ENCODE measurements around the gene PSKH1. TPM values are rescaled to one million over a fixed set of nuclear protein-coding genes. Genes with fewer than 3 reads are reported as not detected.

Gene PSKH1
- total and polyA plus RNA-seq, 8 donors = 12.7 to 17.7 (median 15.5) TPM

DNA sequence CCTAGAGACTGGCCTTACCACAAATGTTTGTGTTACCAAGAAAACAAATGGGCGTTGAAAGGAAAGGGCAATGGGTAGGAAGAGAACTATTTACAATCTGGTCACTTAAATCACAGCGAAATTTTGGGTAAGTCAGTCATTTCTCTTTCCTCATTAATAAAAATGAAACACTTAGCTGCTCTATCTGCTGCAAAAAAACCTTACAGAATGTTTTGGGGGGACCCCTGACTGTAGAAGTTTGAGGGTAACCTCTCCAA is 47.1 kb upstream of the PSKH1 start:
- TF ChIP-seq, protein P1, sequence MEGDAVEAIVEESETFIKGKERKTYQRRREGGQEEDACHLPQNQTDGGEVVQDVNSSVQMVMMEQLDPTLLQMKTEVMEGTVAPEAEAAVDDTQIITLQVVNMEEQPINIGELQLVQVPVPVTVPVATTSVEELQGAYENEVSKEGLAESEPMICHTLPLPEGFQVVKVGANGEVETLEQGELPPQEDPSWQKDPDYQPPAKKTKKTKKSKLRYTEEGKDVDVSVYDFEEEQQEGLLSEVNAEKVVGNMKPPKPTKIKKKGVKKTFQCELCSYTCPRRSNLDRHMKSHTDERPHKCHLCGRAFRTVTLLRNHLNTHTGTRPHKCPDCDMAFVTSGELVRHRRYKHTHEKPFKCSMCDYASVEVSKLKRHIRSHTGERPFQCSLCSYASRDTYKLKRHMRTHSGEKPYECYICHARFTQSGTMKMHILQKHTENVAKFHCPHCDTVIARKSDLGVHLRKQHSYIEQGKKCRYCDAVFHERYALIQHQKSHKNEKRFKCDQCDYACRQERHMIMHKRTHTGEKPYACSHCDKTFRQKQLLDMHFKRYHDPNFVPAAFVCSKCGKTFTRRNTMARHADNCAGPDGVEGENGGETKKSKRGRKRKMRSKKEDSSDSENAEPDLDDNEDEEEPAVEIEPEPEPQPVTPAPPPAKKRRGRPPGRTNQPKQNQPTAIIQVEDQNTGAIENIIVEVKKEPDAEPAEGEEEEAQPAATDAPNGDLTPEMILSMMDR (IDR thresholded peaks at IDR 0.05) = no peak
- peak overlapping the region; percentile 92 to 97 (median 92) for H3K27ac ChIP-seq
- H3K27me3 ChIP-seq = no peaks in the 10 kb centered on the region
- peaks cover 14 to 35% (median 19%) of the 10 kb centered on the region in 3 donors for H3K4me1 ChIP-seq
- FAIRE-seq (no peak), ATAC-seq (no peak), DNase-seq (no peak)
- intact Hi-C loops (cut with DNase I) = no loop called here
- H3K9me3 ChIP-seq = no peaks in the 10 kb centered on the region
- 10% methylated on average over 2 of the region's 2 CpGs for WGBS, 2 donors
- peak overlapping the region; percentile 73 to 100 (median 88) for H3K4me3 ChIP-seq
- no peaks in the 10 kb centered on the region for H3K36me3 ChIP-seq

DNA sequence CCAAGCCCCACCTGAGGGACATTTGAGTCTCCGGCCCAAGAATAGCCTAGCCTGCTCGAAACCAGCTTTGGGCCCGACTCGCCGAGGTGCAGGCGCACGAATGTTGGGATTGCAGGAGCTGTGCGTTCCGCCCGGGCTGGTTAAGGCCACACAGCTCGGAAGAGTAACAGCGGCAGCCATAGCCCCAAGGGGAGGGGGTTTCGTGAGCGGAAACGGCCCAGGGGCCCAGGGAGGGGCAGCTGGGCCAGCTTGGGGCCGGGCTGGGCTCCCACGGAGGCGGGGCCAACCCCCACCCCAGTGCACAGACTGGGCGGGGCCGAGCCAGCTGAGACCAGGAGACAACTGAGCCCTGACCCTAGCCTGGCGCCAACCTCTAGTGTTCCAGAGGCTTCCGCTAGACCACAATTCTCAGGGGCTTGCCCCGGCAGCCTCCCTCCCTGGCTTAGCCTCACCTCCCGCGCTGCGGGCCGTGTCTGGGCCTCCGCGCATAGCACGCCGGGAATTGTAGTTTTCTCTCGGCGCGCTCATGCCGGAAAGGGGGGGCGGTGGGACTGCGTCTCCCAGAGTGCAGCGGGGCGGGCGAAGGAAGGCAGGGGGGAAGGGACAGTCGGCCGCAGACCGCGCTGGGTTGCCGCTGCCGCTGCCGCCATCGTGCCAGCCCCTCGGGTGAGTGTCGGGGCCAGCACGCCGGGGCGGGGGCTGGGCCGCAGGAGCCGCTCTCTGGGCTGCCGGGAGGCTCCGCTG is 46.6 kb upstream of the PSKH1 start, which contains the start of gene NUTF2:
TSS of gene NUTF2 (plus strand) at position 614 of the 744 bp plus-strand sequence. CDS start 18,198 bp downstream, outside the sequence.
- Histone ChIP-seq H3K27me3 (no peaks in the 10 kb centered on the region), H3K36me3 (no peaks in the 10 kb centered on the region), H3K9me3 (no peaks in the 10 kb centered on the region), H3K4me3 (peak within 1 kb of the TSS; percentile 73 to 100 (median 88)), H3K27ac (peak within 1 kb of the TSS; percentile 92 to 97 (median 92)), H3K4me1 (peaks cover 14 to 33% (median 19%) of the 10 kb centered on the region in 3 donors)
- ATAC-seq (peak; percentile 82 to 88 (median 84)), FAIRE-seq (no peak), DNase-seq (peak; percentile 95 to 98 (median 96))
- TF ChIP-seq, protein P1 (IDR thresholded peaks at IDR 0.05) = no peak
- intact Hi-C loops (cut with DNase I) = no loop called here
- WGBS, 2 donors = 0 to 1% methylated on average over 43 to 57 of the region's 57 CpGs

DNA sequence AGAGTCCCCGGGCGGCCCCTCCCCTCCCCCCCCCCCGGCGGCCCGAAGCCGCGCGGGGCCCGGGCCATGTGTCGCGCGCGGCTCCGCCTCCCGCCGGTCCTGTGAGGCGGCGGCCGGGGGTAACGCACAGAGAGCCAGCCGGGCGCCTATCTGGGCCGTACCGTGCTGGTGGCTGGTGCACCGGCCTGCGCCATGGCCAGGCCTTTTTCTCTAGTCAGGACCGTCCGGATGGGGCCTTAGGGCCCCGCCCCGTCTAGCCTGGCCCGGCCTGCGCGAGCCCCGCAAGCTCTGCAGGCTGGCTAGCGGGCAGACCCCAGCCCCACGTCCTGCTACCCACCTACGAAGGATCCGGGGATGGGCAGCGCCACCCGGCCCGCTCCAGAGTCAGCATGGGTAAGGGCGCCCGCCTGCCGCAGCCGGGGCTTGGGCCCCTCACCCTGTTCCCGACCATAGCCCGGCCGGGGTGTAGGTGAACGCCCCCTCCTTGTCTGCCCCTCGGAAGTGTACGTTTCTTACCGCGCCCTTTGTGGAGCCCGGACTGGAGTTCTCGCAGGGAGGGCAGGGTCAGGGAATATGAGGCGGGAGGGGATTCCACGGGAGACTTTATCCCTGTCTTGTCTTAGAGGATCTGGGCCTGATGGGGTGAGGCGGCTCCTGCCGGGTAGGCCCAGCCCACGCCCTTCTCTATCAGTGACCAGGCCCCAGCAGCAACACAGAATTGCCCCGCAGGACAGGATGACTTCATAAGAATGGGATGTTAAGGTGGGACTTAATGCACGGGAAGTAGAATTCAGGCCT is 45.8 kb upstream of the PSKH1 start, which contains the start of gene CENPT:
TSS of gene CENPT (minus strand) at position 630 of the 798 bp plus-strand sequence. CDS start 13,834 bp downstream, outside the sequence.
- FAIRE-seq (no peak), ATAC-seq (peak; percentile 54 to 72 (median 62)), DNase-seq (peak in 5 of 6 donors; percentile 29 to 88 (median 57))
- Histone ChIP-seq H3K9me3 (no peaks in the 10 kb centered on the region), H3K36me3 (no peaks in the 10 kb centered on the region), H3K4me3 (peak within 1 kb of the TSS; percentile 73 to 100 (median 88)), H3K27me3 (no peaks in the 10 kb centered on the region), H3K4me1 (peaks cover 14 to 32% (median 19%) of the 10 kb centered on the region in 3 donors), H3K27ac (peak within 1 kb of the TSS; percentile 92 to 97 (median 92))
- WGBS, 2 donors = 1% methylated on average over 39 to 62 of the region's 62 CpGs
- intact Hi-C loops (cut with DNase I) = no loop called here
- TF ChIP-seq, protein P1 (IDR thresholded peaks at IDR 0.05) = no peak

DNA sequence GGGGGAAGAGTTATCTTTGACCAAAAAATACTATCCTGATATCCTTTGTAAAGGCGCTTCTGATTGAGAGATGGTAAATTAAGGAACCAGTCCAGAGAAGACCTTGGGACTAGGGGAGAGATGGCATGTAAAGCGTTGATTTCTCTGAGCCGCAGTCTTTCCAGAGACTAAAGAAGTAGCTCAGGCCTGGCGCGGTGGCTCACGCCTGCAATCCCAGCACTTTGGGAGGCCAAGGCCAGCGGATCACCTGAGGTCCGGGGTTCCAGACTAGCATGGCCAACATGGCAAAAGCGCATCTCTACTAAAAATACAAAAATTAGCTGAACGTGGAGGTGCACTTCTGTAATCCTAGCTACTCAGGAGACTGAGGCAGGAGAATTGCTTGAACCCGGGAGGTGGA is 44.9 kb upstream of the PSKH1 start:
- Histone ChIP-seq H3K27ac (peak overlapping the region in 1 of 4 donors; percentile 97), H3K27me3 (no peaks in the 10 kb centered on the region), H3K9me3 (no peaks in the 10 kb centered on the region), H3K4me1 (peaks cover 14 to 32% (median 19%) of the 10 kb centered on the region in 3 donors), H3K36me3 (no peaks in the 10 kb centered on the region), H3K4me3 (peak overlapping the region; percentile 73 to 100 (median 88))
- ATAC-seq (no peak), FAIRE-seq (no peak), DNase-seq (no peak)
- 78 to 85% methylated on average over 11 of the region's 11 CpGs for WGBS, 2 donors
- TF ChIP-seq, protein P1 (IDR thresholded peaks at IDR 0.05) = no peak
- intact Hi-C loops (cut with DNase I) = no loop called here

Measured in pancreas (tissue), 10 donors.